HG02610 (cell line): ENCODE measurements around the gene FBF1.

ENCODE experiments used
- ATAC-seq: cut with Tn5 transposase; IDR thresholded peaks from one replicate; pipeline ENCODE4 v1.9.1; 2021; ENCODE audit warnings: mild to moderate bottlenecking, moderate library complexity; ENCODE audit not compliant: unreplicated experiment

FBF1 gene

GRCh38 chr17:75917141-75917916, 23.5 kb downstream of the FBF1 start:
- no peak for ATAC-seq

GRCh38 chr17:75915268-75915667, 25.6 kb downstream of the FBF1 start:
- ATAC-seq, result no peak

- no peak for ATAC-seq
Observed at GRCh38 chr17:75914643-75915267, 26.1 kb downstream of the FBF1 start.

GRCh38 chr17:75913537-75914210, 27.2 kb downstream of the FBF1 start:
- ATAC-seq, result no peak

GRCh38 chr17:75910699-75911098, 30.1 kb downstream of the FBF1 start:
- ATAC-seq, result no peak

- ATAC-seq, result no peak
Observed at GRCh38 chr17:75909812-75910274, 31.0 kb downstream of the FBF1 start.

GRCh38 chr17:75909051-75909811, 31.6 kb downstream of the FBF1 start:
- ATAC-seq, result no peak

GRCh38 chr17:75908201-75908600, 32.6 kb downstream of the FBF1 start:
- no peak for ATAC-seq

- no peak for ATAC-seq
Observed at GRCh38 chr17:75906143-75906884, 34.5 kb downstream of the FBF1 start.

GRCh38 chr17:75904749-75905521, 35.9 kb downstream of the FBF1 start, which contains the start of gene MRPL38:
Gene MRPL38, minus strand, starts transcription at chr17:75904884. Its CDS starts 9 bp downstream, at chr17:75904875.
- ATAC-seq, result peak; percentile 97

GRCh38 chr17:75902406-75902805, 38.4 kb downstream of the FBF1 start:
- ATAC-seq, result no peak

- ATAC-seq, result no peak
Observed at GRCh38 chr17:75901727-75902126, 39.1 kb downstream of the FBF1 start.

- ATAC-seq, result no peak
Observed at GRCh38 chr17:75900691-75901533, 39.9 kb downstream of the FBF1 start.

GRCh38 chr17:75899767-75900468, 40.9 kb downstream of the FBF1 start:
- ATAC-seq, result no peak

- ATAC-seq, result no peak
Observed at GRCh38 chr17:75899353-75899752, 41.5 kb downstream of the FBF1 start.

- no peak for ATAC-seq
Observed at GRCh38 chr17:75898791-75899190, 42.1 kb downstream of the FBF1 start.

- ATAC-seq, result no peak
Observed at GRCh38 chr17:75898065-75898464, 42.8 kb downstream of the FBF1 start.
